ENCODE results near the gene NDUFS6.

GRCh38 chr5:1796371-1797102 lies 4.7 kb upstream of the NDUFS6 start:
- TF ChIP-seq CTCF (IDR thresholded peaks at IDR 0.05; ENCODE audit: insufficient read depth, low read depth, low read length) (no peak), EZH2 (IDR thresholded peaks at IDR 0.05; ENCODE audit: insufficient read depth, low read length) (no peak)

Measured in astrocyte (in vitro differentiated cells and primary cell).